ENCODE results near the gene HEYL. TPM values are rescaled to one million over a fixed set of nuclear protein-coding genes. Genes with fewer than 3 reads are reported as not detected.
A peak's percentile ranks its signal among the peaks of the same experiment; 100 is the strongest.

The HEYL gene
- total RNA-seq, 2 experiments from 2014 or later = 0.05 TPM; not detected in 1

DNA sequence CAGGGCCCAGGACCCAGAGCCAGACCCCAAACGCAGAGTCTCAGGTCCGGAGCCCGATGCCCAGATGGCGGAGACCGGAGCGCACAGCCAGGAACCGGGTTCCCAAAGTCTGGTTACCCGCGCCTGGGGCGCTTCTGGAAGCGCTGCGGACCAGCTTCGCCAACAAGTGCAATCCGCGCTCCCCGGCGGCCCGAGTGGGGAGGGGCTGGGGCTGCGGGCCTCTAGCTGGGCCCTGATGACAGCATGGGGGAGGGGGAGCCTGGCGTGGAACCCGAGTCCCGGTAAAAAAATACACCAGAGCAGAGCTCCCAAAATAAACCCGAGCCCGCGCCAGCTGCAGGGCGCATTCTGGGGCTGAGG lies 32.0 kb upstream of the HEYL start:
- POLR2A ChIA-PET = interaction anchor here (1.1 to 4.7 kb wide), 3 partner anchors 9 to 49 kb away, joined by 4 to 33 read pairs (median 19); partner anchors contain the start of gene HPCAL4
- CTCF ChIA-PET = interaction anchor here (1.7 to 3.7 kb wide), 3 partner anchors 12 to 49 kb away, joined by 4 to 21 read pairs (median 13); no protein-coding TSS in a partner anchor
- intact Hi-C loops (cut with DNase I, micrococcal nuclease) = no loop called here
- H3K4me1 ChIP-seq (ENCODE audit: insufficient read depth, low read length) = peaks cover 17% of the 10 kb centered on the region
- H3K27me3 ChIP-seq (ENCODE audit: control insufficient read depth in 1 of 2, insufficient read depth in 2 of 2, low read length in 2 of 2) = peaks cover 43 to 46% of the 10 kb centered on the region in 2 experiments
- peaks cover 0 to 5% of the 10 kb centered on the region in 2 experiments for H3K9me3 ChIP-seq (ENCODE audit: control insufficient read depth in 1 of 2, insufficient read depth in 1 of 2, low read length in 2 of 2)
- H3K36me3 Mint-ChIP-seq (ENCODE audit: low read depth) = no peaks in the 10 kb centered on the region
- H3K27me3 Mint-ChIP-seq = peaks cover 43% of the 10 kb centered on the region
- peaks cover 8% of the 10 kb centered on the region for H3K4me1 Mint-ChIP-seq (ENCODE audit: low read depth)
- DNase-seq (peak in 2 of 14 experiments; percentile 20 to 31), ATAC-seq (ENCODE audit: poor library complexity) (peak; percentile 17)
- no peaks in the 10 kb centered on the region for H3K9me3 Mint-ChIP-seq
- no peaks in the 10 kb centered on the region for H3K36me3 ChIP-seq (ENCODE audit: insufficient read depth, low read length)
- H3K27ac Mint-ChIP-seq = no peak overlapping the region
- no peak overlapping the region for H3K27ac ChIP-seq (ENCODE audit: low read depth in 1 of 2, low read length in 2 of 2)
- peak overlapping the region; percentile 41 for H3K4me3 ChIP-seq (ENCODE audit: low read length)
- no peak for TF ChIP-seq CTCF (IDR thresholded peaks at IDR 0.05)
- no peak overlapping the region for H3K4me3 Mint-ChIP-seq

DNA sequence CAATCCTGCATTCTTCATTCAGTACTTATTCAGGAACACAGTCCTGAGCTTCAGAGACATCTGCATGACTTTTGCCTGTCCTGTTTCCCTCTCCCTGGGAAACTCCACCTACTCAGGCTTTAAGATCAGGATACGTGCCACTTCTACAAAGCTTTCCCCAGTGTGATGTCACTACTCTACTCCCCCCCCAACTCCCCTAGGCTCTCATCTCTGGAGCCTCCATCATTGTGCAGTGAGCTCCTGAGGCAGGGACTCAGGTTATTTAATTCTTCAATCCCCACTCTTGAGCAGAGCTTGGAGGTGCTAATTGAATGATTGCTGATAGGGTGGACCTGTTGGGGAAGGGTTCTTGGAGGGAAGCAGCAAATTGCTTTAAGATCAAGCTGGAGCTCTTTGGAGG lies 31.2 kb upstream of the HEYL start:
- Mint-ChIP-seq H3K4me3 (peak overlapping the region; percentile 38), H3K27me3 (peaks cover 43% of the 10 kb centered on the region), H3K36me3 (ENCODE audit: low read depth) (no peaks in the 10 kb centered on the region), H3K27ac (no peak overlapping the region), H3K9me3 (no peaks in the 10 kb centered on the region), H3K4me1 (ENCODE audit: low read depth) (peaks cover 8% of the 10 kb centered on the region)
- TF ChIP-seq CTCF (IDR thresholded peaks at IDR 0.05) = no peak
- no peak overlapping the region for H3K4me3 ChIP-seq (ENCODE audit: low read length)
- H3K9me3 ChIP-seq (ENCODE audit: control insufficient read depth in 1 of 2, insufficient read depth in 1 of 2, low read length in 2 of 2) = peaks cover 0 to 5% of the 10 kb centered on the region in 2 experiments
- peaks cover 17% of the 10 kb centered on the region for H3K4me1 ChIP-seq (ENCODE audit: insufficient read depth, low read length)
- ATAC-seq (ENCODE audit: poor library complexity) = no peak
- intact Hi-C loops (cut with DNase I, micrococcal nuclease) = no loop called here
- peaks cover 43 to 46% of the 10 kb centered on the region in 2 experiments for H3K27me3 ChIP-seq (ENCODE audit: control insufficient read depth in 1 of 2, insufficient read depth in 2 of 2, low read length in 2 of 2)
- ChIA-PET POLR2A (interaction anchor here (3.1 to 4.7 kb wide), 2 partner anchors 10 to 22 kb away, joined by 19 to 33 read pairs; partner anchors contain the start of gene HPCAL4), CTCF (interaction anchor here (1.2 to 3.7 kb wide), 5 partner anchors 11 to 49 kb away, joined by 4 to 21 read pairs (median 5); no protein-coding TSS in a partner anchor)
- no peak for DNase-seq
- H3K36me3 ChIP-seq (ENCODE audit: insufficient read depth, low read length) = no peaks in the 10 kb centered on the region
- H3K27ac ChIP-seq (ENCODE audit: low read depth in 1 of 2, low read length in 2 of 2) = no peak overlapping the region

DNA sequence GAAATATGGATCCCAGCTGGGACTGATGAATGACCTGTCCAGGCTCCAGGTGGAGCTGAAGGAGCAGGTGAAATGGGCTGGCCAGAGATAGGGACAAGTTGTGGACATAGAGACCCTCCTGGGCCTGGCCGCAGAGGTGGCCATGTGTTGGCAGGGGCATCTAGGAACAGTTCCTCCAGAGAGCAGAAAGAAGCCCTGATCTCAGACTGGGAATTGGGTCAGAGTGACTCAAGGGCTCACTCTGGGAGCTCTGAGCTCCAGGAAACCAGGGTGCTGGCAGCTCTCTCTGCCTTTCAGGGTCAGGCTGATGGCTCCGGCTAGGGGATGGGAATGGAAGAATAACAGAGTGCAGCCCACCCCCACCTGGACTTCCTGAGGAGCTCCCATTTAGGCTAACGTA lies 29.5 kb upstream of the HEYL start:
- H3K27ac Mint-ChIP-seq = no peak overlapping the region
- Histone ChIP-seq H3K27me3 (ENCODE audit: control insufficient read depth in 1 of 2, insufficient read depth in 2 of 2, low read length in 2 of 2) (peaks cover 43 to 46% of the 10 kb centered on the region in 2 experiments), H3K4me1 (ENCODE audit: insufficient read depth, low read length) (peaks cover 17% of the 10 kb centered on the region), H3K27ac (ENCODE audit: low read depth in 1 of 2, low read length in 2 of 2) (no peak overlapping the region), H3K4me3 (ENCODE audit: low read length) (no peak overlapping the region), H3K9me3 (ENCODE audit: control insufficient read depth in 1 of 2, insufficient read depth in 1 of 2, low read length in 2 of 2) (peaks cover 0 to 5% of the 10 kb centered on the region in 2 experiments), H3K36me3 (ENCODE audit: insufficient read depth, low read length) (no peaks in the 10 kb centered on the region)
- H3K4me1 Mint-ChIP-seq (ENCODE audit: low read depth) = peaks cover 8% of the 10 kb centered on the region
- DNase-seq = no peak
- H3K36me3 Mint-ChIP-seq (ENCODE audit: low read depth) = no peaks in the 10 kb centered on the region
- ChIA-PET POLR2A (no interaction called here), CTCF (interaction anchor here (1.4 to 3.7 kb wide), 3 partner anchors 10 to 51 kb away, joined by 6 to 13 read pairs (median 6); no protein-coding TSS in a partner anchor)
- TF ChIP-seq CTCF (IDR thresholded peaks at IDR 0.05) = no peak
- no peaks in the 10 kb centered on the region for H3K9me3 Mint-ChIP-seq
- intact Hi-C loops (cut with DNase I, micrococcal nuclease) = no loop called here
- no peak overlapping the region for H3K4me3 Mint-ChIP-seq
- no peak for ATAC-seq (ENCODE audit: poor library complexity)
- H3K27me3 Mint-ChIP-seq = peaks cover 43% of the 10 kb centered on the region

All from CD4-positive, alpha-beta T cell (primary cell).